ENCODE results near the gene ACAN. TPM values are rescaled to one million over a fixed set of nuclear protein-coding genes. Genes with fewer than 3 reads are reported as not detected.
A peak's percentile ranks its signal among the peaks of the same experiment; 100 is the strongest.

The ACAN gene
- total RNA-seq, 1 experiment from 2014 or later, result 1.4 TPM

GRCh38 chr15:88894819-88895767 is 91.9 kb downstream of the ACAN start, which contains the start of gene HAPLN3 (continued):
- no peak for TF ChIP-seq PRDM15 (CRISPR knock-in tag; IDR thresholded peaks at IDR 0.05)
- TF ChIP-seq NFATC4 (CRISPR knock-in tag; IDR thresholded peaks at IDR 0.05), result no peak
- no peak for TF ChIP-seq RELA (CRISPR knock-in tag; IDR thresholded peaks at IDR 0.05; ENCODE audit: borderline replicate concordance)
- TF ChIP-seq ZBTB43 (CRISPR knock-in tag; IDR thresholded peaks at IDR 0.05), result no peak
- no peak for TF ChIP-seq ATF6 (CRISPR knock-in tag; IDR thresholded peaks at IDR 0.05)
- TF ChIP-seq MAX (CRISPR knock-in tag; IDR thresholded peaks at IDR 0.05), result peak; percentile 55; the same call in 1 of the 2 replicates
- TF ChIP-seq ZNF263 (CRISPR knock-in tag; IDR thresholded peaks at IDR 0.05; ENCODE audit: low read depth), result no peak
- TF ChIP-seq E2F5 (CRISPR knock-in tag; IDR thresholded peaks at IDR 0.05), result peak; percentile 73; the same call in 1 of the 2 replicates
- no peak for TF ChIP-seq ATF2 (CRISPR knock-in tag; IDR thresholded peaks at IDR 0.05; ENCODE audit: borderline replicate concordance, low read depth)
- no peak for TF ChIP-seq TEAD1 (CRISPR knock-in tag; IDR thresholded peaks at IDR 0.05)
- no peak for TF ChIP-seq RORB (CRISPR knock-in tag; IDR thresholded peaks at IDR 0.05)
- TF ChIP-seq NR1H2 (CRISPR knock-in tag; IDR thresholded peaks at IDR 0.05), result no peak
- TF ChIP-seq SMAD4 (CRISPR knock-in tag; IDR thresholded peaks at IDR 0.05), result no peak
- no peak for TF ChIP-seq NR3C1 (CRISPR knock-in tag; conservative IDR thresholded peaks at IDR 0.05; ENCODE audit: low read depth)
- TF ChIP-seq E2F1 (CRISPR knock-in tag; IDR thresholded peaks at IDR 0.05), result no peak
- no peak for TF ChIP-seq NFE2L1 (CRISPR knock-in tag; IDR thresholded peaks at IDR 0.05)
- TF ChIP-seq ZNF425 (CRISPR knock-in tag; conservative IDR thresholded peaks at IDR 0.05), result no peak
- no peak for TF ChIP-seq TP53 (CRISPR knock-in tag; IDR thresholded peaks at IDR 0.05)
- no peak for TF ChIP-seq IRF1 (CRISPR knock-in tag; IDR thresholded peaks at IDR 0.05)
- TF ChIP-seq STAT6 (CRISPR knock-in tag; conservative IDR thresholded peaks at IDR 0.05; ENCODE audit: low read depth), result no peak
- TF ChIP-seq EMX1 (CRISPR knock-in tag; IDR thresholded peaks at IDR 0.05), result no peak

Measured in WTC11 (cell line).